CD14-positive monocyte (primary cell): Measurements from ENCODE around the gene CDK2. TPM values are rescaled to one million over a fixed set of nuclear protein-coding genes. Genes with fewer than 3 reads are reported as not detected.
A peak's percentile ranks its signal among the peaks of the same experiment; 100 is the strongest.

ENCODE experiments used
- DNase-seq, 3 donors: peaks; one replicate each; pipeline ENCODE4 v3.0.0-alpha.2; 2011 to 2022
- H2AFZ ChIP-seq: 2 replicates; pipeline ENCODE4 v1.6.0; 2012; ENCODE audit warnings: mild to moderate bottlenecking, low read depth, low read length, inconsistent platforms; ENCODE audit not compliant: insufficient read depth, poor library complexity, severe bottlenecking
- H3K27ac ChIP-seq, 2 donors: 1 replicate in 1 of 2; 2 replicates in 1 of 2; pipeline ENCODE4 v1.5.1; 2012 to 2013; ENCODE audit warnings: low read length in 2 of 2, control low read depth in 1 of 2, inconsistent platforms in 1 of 2, low read depth in 1 of 2, mild to moderate bottlenecking in 1 of 2
- H3K27me3 ChIP-seq, 2 donors: one replicate each; pipeline versions ENCODE4 v1.6.0 to v1.6.1; 2011 to 2013; ENCODE audit warnings: low read length in 2 of 2; ENCODE audit not compliant: control insufficient read depth in 2 of 2, insufficient read depth in 2 of 2
- H3K36me3 ChIP-seq, 2 donors: replicated peaks in 1 of 2; 1 replicate in 1 of 2; 2 replicates in 1 of 2; pipeline versions ENCODE4 v1.5.1 to v1.6.1; 2012 to 2013; ENCODE audit warnings: low read length in 2 of 2, control low read depth in 1 of 2, inconsistent platforms in 1 of 2, mild to moderate bottlenecking in 1 of 2; ENCODE audit not compliant: insufficient read depth in 2 of 2, control insufficient read depth in 1 of 2
- H3K4me1 ChIP-seq, 2 donors: 1 replicate in 1 of 2; 2 replicates in 1 of 2; pipeline versions ENCODE4 v1.5.1 to v1.6.1; 2012 to 2013; ENCODE audit warnings: low read length in 2 of 2, control low read depth in 1 of 2, inconsistent platforms in 1 of 2, mild to moderate bottlenecking in 1 of 2, moderate library complexity in 1 of 2; ENCODE audit not compliant: insufficient read depth in 2 of 2, control insufficient read depth in 1 of 2
- H3K4me2 ChIP-seq: replicated peaks from 2 replicates; pipeline ENCODE3; 2012; ENCODE audit warnings: low read length, moderate library complexity, mild to moderate bottlenecking; ENCODE audit not compliant: poor library complexity, severe bottlenecking; ENCODE audit errors: extremely low read depth
- H3K4me3 ChIP-seq, 3 experiments: fragments of 200-600 bp in 1 of 3; sonication (generic) in 1 of 3; replicated peaks in 1 of 3; 1 replicate in 2 of 3; 2 replicates in 1 of 3; pipeline ENCODE4 v1.5.1; 2011 to 2013; ENCODE audit warnings: low read length in 3 of 3, mild to moderate bottlenecking in 3 of 3, control low read depth in 2 of 3, low read depth in 2 of 3, inconsistent platforms in 1 of 3, moderate library complexity in 1 of 3
- H3K79me2 ChIP-seq: 2 replicates; pipeline ENCODE4 v1.6.0; 2012; ENCODE audit warnings: mild to moderate bottlenecking, control low read depth, inconsistent platforms, low read length, moderate library complexity; ENCODE audit not compliant: insufficient read depth
- H3K9ac ChIP-seq: 2 replicates; pipeline ENCODE4 v1.6.0; 2017; ENCODE audit warnings: low read length, mild to moderate bottlenecking; ENCODE audit not compliant: insufficient read depth, poor library complexity, severe bottlenecking
- H3K9me3 ChIP-seq, 2 donors: replicated peaks in 1 of 2; 1 replicate in 1 of 2; 2 replicates in 1 of 2; pipeline versions ENCODE4 v1.5.1 to v1.6.1; 2012 to 2013; ENCODE audit warnings: low read length in 2 of 2, control low read depth in 1 of 2; ENCODE audit not compliant: control insufficient read depth in 1 of 2, insufficient read depth in 1 of 2
- H4K20me1 ChIP-seq: 2 replicates; pipeline ENCODE4 v1.6.0; 2012; ENCODE audit warnings: mild to moderate bottlenecking, low read length, control low read depth, moderate library complexity; ENCODE audit not compliant: insufficient read depth
- H3K27ac Mint-ChIP-seq, 7 donors: one replicate each; pipeline ENCODE4 v1.8.0; 2020; ENCODE audit warnings: mild to moderate bottlenecking in 7 of 7, mixed read lengths in 7 of 7, moderate library complexity in 6 of 7, inconsistent platforms in 2 of 7
- H3K27me3 Mint-ChIP-seq, 3 donors: one replicate each; pipeline ENCODE4 v1.8.0; 2021 to 2022; ENCODE audit warnings: low read depth in 3 of 3, mild to moderate bottlenecking in 3 of 3, mixed read lengths in 3 of 3, moderate library complexity in 3 of 3, inconsistent platforms in 1 of 3
- H3K36me3 Mint-ChIP-seq, 2 donors: one replicate each; pipeline ENCODE4 v1.8.0; 2020; ENCODE audit warnings: mixed read lengths in 2 of 2, inconsistent platforms in 1 of 2, mild to moderate bottlenecking in 1 of 2
- H3K4me1 Mint-ChIP-seq: one replicate; pipeline ENCODE4 v1.8.0; 2020; ENCODE audit warnings: mild to moderate bottlenecking, mixed read lengths
- H3K4me3 Mint-ChIP-seq, 2 donors: one replicate each; pipeline ENCODE4 v1.8.0; 2020; ENCODE audit warnings: mild to moderate bottlenecking in 2 of 2, mixed read lengths in 2 of 2, moderate library complexity in 1 of 2
- H3K9me3 Mint-ChIP-seq, 7 donors: one replicate each; pipeline ENCODE4 v1.8.0; 2020 to 2022; ENCODE audit warnings: mixed read lengths in 7 of 7, mild to moderate bottlenecking in 6 of 7, moderate library complexity in 6 of 7, inconsistent platforms in 2 of 7
- WGBS: methylation state at CpG from one replicate; pipeline ENCODE4 v1.1.5; 2013; ENCODE audit warnings: missing lambda C conversion rate; ENCODE audit not compliant: insufficient coverage; 5-methylcytosine and 5-hydroxymethylcytosine counted together
- intact Hi-C, 2 donors: fragments of 100-400 bp; cut with micrococcal nuclease; formaldehyde crosslinking; loops; one replicate each; pipeline versions ENCODE4 v1.15.0 to v1.15.1; 2023
- polyA plus RNA-seq, 3 donors: library from polyadenylated mRNA; depleted of rRNA in 1 of 3; unstranded in 2 of 3; stranded (reverse) in 1 of 3; fragments of 300-500 nt in 2 of 3; fragments of >200 nt in 1 of 3; fragmentation: Illumina TruSeq in 2 of 3; gene quantifications; 1 replicate in 2 of 3; 2 replicates in 1 of 3; pipeline ENCODE4 v1.2.3, GENCODE V29; 2012 to 2021
- TF ChIP-seq, protein P1 (sequence below): fragments of 200-600 bp; IDR thresholded peaks from one replicate; pipeline ENCODE4 v1.8.0; 2022; ENCODE audit warnings: antibody characterized with exemption, mild to moderate bottlenecking

The CDK2 gene
- polyA plus RNA-seq, 3 donors = 4.1 to 11.8 (median 4.7) TPM

- WGBS = 94% methylated on average over 2 of the region's 2 CpGs
Observed at GRCh38 chr12:55963760-55964159, 2.9 kb upstream of the CDK2 start.

DNA sequence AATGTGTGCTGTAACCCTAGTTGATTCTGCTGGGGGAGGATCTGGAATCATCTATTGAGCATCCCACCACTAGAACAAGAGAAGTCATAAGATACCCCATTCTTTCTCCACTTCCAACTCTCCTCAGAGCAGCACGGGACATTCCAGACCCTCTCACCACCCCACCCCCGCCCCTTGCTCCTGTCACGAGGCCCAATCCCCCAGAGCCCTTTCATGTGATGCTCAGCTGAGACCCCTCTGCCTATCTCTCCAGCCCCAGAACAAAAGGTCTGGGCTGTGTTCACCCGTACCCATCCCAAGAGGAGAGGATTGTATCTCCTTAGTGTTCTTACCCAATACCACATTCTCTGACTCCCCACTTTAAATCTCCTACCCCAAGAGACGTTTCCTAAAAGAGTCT is 1.4 kb upstream of the CDK2 start:
- no peak for DNase-seq
- Mint-ChIP-seq H3K27me3 (peaks cover 0 to 2% (median 2%) of the 10 kb centered on the region in 3 donors), H3K4me1 (peaks cover 23% of the 10 kb centered on the region), H3K27ac (peak overlapping the region in 1 of 7 donors; percentile 89), H3K4me3 (no peak overlapping the region), H3K36me3 (no peaks in the 10 kb centered on the region), H3K9me3 (no peaks in the 10 kb centered on the region)
- Histone ChIP-seq H3K9ac (no peak overlapping the region), H3K79me2 (peaks cover 14% of the 10 kb centered on the region), H2AFZ (peak overlapping the region; percentile 99), H3K4me1 (peaks cover 15 to 22% of the 10 kb centered on the region in 2 donors), H3K9me3 (no peaks in the 10 kb centered on the region), H3K27ac (no peak overlapping the region), H3K4me2 (no peak overlapping the region), H4K20me1 (no peaks in the 10 kb centered on the region), H3K4me3 (no peak overlapping the region), H3K36me3 (no peaks in the 10 kb centered on the region), H3K27me3 (no peaks in the 10 kb centered on the region)
- TF ChIP-seq, protein P1, sequence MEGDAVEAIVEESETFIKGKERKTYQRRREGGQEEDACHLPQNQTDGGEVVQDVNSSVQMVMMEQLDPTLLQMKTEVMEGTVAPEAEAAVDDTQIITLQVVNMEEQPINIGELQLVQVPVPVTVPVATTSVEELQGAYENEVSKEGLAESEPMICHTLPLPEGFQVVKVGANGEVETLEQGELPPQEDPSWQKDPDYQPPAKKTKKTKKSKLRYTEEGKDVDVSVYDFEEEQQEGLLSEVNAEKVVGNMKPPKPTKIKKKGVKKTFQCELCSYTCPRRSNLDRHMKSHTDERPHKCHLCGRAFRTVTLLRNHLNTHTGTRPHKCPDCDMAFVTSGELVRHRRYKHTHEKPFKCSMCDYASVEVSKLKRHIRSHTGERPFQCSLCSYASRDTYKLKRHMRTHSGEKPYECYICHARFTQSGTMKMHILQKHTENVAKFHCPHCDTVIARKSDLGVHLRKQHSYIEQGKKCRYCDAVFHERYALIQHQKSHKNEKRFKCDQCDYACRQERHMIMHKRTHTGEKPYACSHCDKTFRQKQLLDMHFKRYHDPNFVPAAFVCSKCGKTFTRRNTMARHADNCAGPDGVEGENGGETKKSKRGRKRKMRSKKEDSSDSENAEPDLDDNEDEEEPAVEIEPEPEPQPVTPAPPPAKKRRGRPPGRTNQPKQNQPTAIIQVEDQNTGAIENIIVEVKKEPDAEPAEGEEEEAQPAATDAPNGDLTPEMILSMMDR = no peak
- whole genome bisulfite sequencing = 67% methylated on average over 1 of the region's 5 CpGs
- intact Hi-C loops = loop anchor here in 1 of 2 donors (5.0 kb wide), 1 partner anchor 33 kb away; the partner anchor contains the start of gene DGKA

More at GRCh38 chr12:55963760-55964159, 2.9 kb upstream of the CDK2 start:
- peaks cover 15 to 22% of the 10 kb centered on the region in 2 donors for H3K4me1 ChIP-seq
- H3K36me3 ChIP-seq = no peaks in the 10 kb centered on the region
- TF ChIP-seq, protein P1 = no peak
- Mint-ChIP-seq H3K4me3 (no peak overlapping the region), H3K27ac (no peak overlapping the region), H3K4me1 (peaks cover 23% of the 10 kb centered on the region), H3K9me3 (no peaks in the 10 kb centered on the region), H3K27me3 (peaks cover 2 to 3% (median 2%) of the 10 kb centered on the region in 3 donors), H3K36me3 (no peaks in the 10 kb centered on the region)
- H4K20me1 ChIP-seq = no peaks in the 10 kb centered on the region
- DNase-seq = no peak
- intact Hi-C loops = no loop called here
- no peak overlapping the region for H2AFZ ChIP-seq
- no peaks in the 10 kb centered on the region for H3K27me3 ChIP-seq
- H3K9ac ChIP-seq = no peak overlapping the region
- H3K79me2 ChIP-seq = peaks cover 14% of the 10 kb centered on the region
- H3K27ac ChIP-seq = no peak overlapping the region
- no peak overlapping the region for H3K4me2 ChIP-seq
- H3K4me3 ChIP-seq = no peak overlapping the region
- no peaks in the 10 kb centered on the region for H3K9me3 ChIP-seq
